GM21529 (cell line): ENCODE measurements around the gene IDH3G.

Experiments used
- ATAC-seq: cut with Tn5 transposase; IDR thresholded peaks from one replicate; pipeline ENCODE4 v1.9.1; 2021; ENCODE audit not compliant: unreplicated experiment

IDH3G gene

DNA sequence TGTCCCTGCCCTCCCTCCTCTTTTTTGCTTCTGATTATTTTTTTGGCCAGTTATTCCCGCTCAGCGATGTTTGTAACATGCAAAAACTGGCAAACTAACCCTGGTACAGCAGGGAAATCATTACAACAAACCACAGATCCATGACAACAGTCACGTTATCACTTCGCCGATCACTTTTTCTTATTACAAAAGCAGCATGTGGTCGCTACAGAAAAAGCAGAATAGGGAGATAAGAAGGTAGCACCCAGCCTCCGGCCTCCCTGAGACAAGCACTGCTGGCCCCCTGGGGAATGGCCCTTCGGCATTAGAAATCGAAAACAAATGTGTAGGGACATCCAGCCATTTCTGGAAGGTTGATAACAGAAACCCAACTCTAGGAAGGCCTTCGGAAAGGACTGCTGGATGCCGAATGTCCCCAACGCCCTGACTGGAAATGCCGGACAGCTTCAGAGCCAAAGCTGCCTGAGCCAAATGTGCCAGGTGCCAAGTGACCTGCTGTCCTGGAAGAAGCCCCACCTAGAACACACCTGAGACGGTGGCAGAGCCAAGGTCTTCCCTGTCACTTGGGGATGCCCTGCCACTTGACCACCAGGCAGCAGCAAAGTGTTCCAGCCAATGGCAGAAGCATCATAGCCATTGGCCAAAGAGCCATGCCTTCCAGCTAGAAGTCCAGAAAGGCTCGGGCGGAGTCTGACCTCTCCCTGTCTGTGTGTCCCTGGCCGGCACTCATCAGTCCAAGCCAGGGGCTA is 2.9 kb downstream of the IDH3G start:
- no peak for ATAC-seq

DNA sequence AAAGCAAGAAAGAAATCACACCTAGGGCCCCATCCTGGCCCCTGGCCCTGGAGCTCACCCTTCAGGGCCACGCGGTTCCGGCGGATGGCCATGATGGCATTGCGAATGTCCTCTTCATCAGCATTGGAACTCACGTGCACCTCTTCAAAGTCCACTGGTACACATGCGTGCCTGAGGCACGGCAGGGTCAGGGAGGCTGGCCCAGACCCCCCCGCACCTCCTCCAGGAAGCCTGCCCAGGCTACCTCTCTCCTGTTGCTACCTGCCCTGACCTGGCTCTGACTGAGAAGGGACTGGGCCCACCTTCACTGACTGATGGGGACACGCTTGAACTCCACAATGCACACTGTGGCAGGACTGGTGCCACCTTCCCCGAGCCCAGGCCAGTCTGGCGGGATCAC is 4.5 kb downstream of the IDH3G start:
- ATAC-seq, result no peak

DNA sequence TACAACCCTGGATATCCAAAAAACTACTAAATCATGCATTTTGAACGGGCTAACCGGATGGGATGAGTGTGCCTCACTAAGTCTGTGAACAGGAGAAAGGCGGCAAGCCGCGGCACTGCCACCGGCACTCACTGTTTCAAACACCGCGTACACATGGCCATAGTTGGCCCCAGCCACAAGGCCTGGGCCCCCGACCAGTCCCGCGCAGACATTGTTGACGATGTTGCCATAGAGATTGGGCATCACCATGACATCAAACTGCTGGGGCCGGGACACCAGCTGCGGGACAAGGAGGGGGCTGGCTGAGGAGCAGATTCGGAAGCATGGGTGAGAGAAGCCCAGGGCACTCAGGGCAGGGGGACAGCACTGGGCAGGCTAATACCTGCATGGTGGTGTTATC is 7.5 kb downstream of the IDH3G start:
- ATAC-seq, result no peak

DNA sequence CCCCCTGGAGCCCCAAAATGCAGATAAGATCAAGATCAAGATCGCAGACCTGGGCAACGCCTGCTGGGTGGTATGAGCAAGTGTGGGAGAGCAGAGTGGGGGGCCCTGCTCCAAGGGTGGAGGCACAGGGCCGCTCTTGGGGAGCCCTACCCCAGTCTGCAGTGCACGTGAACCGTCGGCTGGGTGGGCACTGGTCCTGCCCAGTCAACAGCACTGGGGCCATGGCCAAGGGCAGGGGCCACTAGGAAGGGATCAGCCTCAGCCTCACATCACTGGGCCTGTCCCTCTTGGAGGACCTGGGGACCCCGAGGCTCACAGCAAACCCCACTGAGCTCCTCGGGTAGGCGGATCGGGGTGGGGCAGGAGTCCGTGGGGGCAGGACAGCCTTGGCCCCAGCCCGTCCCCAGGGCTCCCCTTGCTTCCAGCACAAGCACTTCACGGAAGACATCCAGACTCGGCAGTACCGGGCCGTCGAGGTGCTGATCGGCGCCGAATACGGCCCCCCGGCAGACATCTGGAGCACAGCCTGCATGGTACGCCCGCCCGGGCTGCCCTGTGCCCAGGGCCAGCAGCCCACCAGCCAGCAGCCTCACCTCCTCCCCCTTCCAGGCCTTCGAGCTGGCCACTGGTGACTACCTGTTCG is 9.7 kb downstream of the IDH3G start:
- ATAC-seq, result no peak

DNA sequence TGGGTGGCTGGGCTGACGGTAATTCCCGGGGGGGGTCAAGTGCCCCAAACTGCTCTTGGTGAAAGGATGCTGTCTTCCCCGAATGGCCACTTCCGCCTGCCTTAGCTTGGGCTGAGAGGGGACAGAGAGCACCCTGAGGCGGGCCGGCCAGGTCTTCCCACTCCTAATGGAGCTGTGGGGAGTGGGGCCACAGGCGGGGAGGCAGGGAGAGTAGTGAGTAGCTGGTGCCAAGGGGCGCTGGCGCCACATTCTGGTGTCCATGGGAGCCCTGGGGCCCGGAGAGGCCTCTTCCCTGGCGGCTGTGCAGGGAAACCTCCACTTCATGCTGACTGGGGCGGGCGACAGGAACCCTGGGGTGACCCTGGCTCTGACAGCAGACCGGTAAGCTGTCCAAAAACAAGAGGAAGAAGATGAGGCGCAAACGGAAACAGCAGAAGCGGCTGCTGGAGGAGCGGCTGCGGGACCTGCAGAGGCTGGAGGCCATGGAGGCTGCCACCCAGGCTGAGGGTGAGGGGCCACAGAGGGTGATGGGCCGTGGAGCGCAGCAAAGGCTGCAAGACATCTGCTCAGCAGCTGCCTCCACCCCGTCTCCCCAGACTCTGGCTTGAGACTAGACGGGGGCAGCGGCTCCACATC is 10.7 kb downstream of the IDH3G start:
- ATAC-seq, result no peak

DNA sequence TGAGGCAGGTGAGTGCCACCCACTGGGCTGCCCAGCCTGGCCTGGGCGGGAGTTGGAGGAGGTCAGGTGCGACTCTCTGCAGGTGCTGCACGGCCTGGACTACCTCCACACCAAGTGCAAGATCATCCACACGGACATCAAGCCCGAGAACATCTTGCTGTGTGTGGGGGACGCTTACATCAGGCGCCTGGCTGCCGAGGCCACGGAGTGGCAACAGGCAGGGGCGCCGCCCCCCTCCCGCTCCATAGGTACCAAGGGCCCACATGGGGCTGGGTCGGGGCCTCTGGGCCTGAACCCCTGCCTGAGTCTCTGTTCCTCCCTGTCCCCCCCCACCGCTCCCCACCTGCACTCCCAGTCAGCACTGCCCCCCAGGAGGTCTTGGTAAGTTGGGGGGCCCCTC is 11.3 kb downstream of the IDH3G start:
- ATAC-seq, result no peak

DNA sequence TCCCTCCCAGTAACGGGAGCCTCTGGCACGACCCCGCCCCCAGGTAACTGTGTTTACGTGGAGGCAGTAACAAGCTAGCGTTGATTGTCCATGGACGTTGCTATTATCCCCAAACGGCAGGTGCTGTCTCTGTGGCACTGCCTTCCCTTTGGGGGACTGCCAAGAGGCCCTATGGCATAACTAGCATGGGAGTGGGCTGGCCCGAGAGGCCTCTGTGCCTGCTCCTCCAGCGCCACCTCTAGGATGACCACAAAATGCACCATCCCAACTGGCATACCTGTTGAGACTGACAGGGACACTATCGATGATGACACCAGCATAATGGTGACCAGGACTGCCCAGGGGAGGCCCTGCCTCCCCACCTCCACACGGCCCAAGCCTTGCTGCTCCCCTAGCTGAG is 11.9 kb downstream of the IDH3G start:
- ATAC-seq, result no peak

DNA sequence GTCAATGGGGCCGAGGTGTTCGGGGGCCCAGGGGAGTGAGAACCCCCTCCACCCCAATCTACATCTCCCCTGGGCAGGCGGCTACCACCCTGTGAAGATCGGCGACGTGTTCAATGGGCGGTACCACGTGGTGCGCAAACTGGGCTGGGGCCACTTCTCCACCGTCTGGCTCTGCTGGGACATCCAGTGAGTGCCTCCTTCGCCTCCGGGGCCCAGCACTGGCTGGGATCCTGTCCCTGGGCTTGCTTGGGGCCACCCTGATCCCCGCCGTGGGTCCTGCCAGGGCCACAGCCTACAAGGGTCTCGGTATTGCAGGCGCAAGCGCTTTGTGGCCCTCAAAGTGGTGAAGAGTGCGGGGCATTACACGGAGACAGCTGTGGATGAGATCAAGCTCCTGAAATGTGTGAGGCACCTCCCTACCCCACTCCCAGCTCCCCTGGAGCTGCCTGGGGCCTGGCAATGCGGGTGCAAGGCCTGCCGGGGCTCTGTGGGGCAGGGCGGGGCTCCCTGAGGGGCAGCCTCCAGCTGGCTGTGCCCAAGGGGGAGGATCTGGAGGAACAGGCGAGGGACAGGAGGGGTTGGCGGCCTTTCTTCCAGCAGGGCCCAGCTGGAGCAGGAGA is 12.6 kb downstream of the IDH3G start:
- ATAC-seq, result no peak

DNA sequence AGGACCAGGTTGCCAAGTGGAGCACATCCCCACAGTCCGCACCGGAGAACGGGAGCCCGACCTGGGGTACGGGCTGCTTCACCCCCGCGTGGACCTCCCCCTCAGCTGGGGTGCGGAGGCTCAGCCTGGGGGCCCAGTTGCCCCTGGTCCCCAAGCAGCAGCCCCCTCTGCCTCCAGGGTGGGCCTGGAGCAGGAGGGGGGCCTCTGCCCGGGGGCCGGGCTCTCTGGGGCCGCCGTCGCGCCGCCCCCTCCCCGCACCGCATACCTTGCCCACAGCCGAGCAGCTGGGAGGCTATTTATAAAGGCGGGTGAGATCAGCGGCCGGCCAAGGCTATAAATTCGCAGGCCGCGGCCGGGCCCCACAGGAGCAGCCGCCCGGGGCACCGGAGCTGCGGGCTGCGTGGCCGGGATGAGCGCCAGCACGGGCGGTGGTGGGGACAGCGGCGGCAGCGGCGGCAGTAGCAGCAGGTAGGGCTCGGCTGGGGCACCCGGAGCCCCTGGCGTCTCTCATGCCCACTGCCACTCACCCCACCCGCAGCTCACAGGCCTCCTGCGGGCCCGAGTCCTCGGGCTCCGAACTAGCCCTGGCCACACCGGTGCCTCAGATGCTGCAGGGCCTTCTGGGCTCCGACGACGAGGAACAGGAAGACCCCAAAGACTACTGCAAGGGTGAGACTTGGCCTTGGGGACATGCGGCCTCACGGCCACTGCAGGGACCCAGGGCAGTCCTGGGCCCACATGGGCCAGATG is 13.3 kb downstream of the IDH3G start, which contains the start of gene SRPK3:
TSS of gene SRPK3 (plus strand) at position 364 of the 750 bp plus-strand sequence. CDS start at position 410, 46 bp downstream.
- no peak for ATAC-seq

DNA sequence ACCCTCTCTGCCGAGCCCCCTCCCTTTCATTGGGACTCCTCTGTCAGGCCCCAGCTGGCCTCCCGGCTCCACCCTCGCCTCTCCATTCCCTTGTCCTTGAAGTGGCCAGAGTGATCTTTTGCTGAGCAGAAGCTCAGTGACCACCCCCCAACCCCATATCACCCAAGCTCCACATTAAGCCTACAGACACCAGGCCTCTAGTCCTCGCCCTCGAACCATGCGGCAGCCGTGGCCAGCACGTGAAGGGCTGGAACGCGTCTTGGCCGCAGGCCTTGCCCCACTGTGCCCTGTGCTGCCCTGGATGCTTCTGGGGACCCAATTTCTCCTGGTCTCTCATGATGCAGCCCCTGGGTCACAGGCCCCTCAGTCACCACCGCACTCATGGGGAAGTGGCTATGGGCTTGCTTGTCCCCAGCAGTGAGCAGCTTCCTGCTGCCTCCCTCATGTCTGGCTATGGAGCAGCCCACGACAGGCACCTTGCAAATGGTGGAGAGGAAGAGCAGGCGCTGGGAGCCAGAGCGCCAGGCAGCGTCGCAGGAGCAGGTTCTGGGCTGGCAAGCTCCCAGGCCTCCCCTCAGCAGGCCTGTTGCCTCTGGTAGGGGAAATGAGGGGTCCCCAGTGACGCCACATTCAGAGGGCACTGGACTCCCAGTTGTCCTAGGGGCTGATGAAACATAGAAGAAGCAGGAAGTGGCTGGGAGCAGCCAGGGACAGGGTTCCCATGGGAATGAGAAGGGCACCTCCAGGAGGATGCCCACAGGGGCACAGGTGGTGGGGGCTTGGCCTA is 14.1 kb downstream of the IDH3G start:
- no peak for ATAC-seq

DNA sequence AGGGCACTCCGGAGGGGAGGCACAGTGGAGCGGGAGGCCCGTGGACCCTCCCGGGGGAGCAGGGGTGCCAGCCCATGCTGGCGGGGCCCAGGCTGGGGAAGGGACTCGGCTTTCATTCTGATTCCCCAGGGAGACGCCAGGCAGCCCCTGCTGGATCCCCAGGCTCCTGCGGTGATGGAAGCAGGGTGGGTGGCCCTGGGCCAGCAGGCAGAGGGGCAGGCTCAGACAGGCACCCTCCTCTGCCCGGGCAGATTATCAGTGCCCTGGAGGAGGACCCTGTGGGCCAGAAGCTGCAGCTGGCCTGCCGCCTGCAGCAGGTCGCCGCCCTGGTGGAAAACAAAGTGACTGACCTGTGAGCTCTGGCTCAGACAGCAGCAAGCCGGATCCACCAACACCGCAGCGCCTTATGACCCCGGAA is 15.5 kb downstream of the IDH3G start:
- no peak for ATAC-seq

DNA sequence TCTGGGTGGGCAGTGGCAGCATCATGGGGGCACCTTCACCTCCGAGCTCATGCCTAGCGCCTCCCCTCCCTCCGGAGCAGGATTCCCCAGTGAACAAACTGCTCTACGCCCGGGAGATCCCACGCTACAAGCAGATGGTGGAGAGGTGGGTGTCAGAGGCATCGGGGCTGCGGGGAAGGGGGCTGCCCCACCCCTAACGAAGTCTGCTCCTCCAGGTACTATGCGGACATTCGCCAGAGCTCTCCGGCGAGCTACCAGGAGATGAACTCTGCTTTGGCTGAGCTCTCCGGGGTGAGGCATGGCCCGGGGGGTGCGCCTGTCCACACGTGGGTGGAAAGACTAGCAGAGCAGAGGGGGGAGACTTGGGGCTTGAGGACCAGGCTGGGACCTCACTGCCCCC is 16.0 kb downstream of the IDH3G start:
- ATAC-seq, result no peak

DNA sequence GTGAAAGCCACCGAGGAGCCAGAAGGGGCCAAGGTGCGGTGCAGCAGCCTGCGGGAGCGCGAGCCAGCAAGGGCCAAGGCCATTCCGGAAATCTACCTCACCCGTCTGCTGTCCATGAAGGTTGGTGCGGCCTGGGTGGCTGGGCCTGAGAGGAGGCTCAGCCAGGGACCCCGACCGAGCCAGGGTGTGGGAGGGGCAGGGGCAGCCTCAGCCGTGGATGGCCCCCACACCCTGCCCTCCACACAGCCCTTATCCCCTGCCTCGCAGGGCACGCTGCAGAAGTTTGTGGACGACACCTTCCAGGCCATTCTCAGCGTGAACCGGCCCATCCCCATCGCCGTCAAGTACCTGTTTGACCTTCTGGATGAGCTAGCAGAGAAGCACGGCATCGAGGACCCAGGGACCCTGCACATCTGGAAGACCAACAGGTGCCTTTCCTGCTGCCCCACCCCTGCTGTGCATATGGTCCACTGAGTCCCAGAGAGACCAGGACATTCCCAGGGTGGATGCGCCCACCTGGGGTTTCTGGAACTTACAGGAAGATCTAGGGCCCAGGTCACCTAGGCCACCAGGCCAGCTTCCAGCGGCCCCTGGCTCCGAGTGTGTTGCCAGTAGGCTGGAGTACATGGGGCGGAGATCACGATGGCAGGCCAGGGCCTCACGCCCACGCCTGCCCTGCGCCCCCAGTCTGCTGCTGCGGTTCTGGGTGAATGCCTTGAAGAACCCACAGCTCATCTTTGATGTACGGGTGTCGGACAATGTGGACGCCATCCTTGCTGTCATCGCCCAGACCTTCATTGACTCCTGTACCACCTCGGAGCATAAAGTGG is 16.7 kb downstream of the IDH3G start:
- no peak for ATAC-seq

DNA sequence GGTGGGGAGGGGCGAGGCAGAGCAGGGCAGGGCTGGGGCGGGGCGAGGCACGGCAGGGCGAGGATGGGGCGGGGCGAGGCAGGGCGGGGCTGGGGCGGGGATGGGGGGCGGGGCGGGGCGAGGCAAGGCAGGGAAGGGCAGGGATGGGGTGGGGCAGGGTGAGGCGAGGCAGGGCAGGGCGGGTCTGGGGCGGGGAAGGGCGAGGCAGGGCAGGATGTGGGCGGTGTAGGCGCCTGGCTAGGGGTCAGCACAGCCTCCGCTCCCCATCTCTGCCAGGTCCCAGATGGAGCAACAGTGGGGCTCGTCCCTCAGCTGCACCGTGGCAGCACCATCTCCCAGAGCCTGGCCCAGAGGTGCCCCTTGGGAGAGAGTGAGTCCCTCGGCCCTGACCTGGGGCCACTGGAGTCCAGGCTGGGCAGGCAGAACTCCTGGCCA is 17.5 kb downstream of the IDH3G start:
- no peak for ATAC-seq

DNA sequence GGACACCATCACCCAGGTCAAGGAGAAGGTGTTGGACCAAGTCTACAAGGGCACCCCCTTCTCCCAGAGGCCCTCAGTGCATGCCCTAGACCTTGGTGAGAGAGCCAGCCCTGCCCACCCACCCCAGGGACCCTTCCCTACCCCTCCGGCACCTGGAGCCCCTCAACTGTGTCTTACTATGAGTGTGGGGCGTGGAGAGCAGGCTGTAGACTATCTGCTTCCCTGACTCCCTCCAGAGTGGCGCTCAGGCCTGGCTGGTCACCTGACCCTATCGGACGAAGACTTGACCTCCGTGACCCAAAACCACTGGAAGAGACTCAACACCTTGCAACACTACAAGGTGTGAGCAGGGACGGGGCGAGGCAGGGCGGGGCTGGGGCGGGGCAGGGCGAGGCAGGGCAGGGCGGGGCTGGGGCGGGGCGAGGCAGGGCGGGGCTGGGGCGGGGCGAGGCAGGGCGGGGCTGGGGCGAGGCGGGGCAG is 18.0 kb downstream of the IDH3G start:
- ATAC-seq, result no peak

DNA sequence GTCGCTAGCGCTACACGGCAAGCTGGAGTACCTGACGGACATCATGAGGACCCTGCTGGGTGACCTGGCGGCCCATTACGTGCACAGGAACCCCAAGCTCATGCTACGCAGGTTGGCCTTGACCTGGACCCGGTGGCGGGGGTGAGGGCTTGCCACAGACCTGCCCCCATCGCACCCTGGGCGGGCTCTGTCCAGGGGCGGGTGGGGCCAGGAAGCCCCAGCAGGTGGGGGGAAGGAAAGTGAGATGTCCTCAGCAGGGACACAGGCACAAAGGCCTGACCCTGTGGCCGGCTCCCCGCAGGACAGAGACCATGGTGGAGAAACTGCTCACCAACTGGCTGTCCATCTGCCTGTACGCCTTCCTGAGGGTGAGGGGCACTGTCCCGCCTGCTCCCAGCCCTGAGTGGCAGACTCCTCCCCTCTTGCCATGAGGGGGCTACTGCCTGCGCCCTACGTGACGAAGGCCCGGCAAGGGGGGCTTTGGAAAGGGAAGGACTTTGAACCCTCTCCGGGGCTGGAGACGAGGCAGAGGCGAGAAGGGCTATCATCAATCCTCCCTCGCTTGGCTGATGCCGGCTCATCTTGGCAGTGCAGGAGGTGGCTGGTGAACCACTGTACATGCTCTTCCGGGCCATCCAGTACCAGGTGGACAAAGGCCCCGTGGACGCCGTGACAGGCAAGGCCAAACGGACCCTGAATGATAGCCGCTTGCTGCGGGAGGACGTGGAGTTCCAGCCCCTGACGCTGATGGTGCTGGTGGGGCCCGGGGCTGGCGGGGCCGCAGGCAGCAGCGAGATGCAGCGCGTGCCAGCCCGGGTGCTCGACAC is 18.7 kb downstream of the IDH3G start:
- no peak for ATAC-seq

DNA sequence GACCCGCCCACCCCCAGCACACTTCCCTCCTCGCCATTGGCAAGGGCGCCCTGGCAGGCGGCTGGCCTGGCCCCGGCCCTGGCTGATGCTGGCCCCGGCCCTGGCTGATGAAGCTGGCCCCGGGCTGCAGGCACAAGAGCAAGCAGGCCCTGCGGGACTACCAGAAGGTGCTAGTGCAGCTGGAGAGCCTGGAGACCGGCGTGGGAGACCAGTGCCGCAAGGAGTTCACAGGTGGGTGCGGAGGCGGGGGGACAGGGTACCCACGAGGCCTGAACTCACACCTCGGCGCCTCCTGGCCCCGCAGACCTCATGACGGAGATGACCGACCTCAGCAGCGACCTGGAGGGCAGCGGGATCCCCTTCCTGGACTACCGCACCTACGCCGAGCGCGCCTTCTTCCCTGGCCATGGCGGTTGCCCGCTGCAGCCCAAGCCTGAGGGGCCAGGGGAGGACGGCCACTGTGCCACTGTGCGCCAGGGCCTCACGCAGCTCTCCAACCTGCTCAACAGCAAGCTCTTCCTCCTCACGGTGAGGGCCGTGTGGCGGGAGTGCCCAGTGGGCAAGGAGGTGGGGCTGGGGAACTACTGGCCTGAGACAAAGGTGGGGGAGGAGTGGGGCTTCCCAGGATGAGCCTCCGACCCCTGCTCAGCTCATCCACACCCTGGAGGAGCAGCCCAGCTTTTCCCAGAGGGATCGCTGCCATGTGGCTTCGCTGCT is 19.4 kb downstream of the IDH3G start:
- ATAC-seq, result no peak
